ENCODE results near the gene PRKCA. TPM values are rescaled to one million over a fixed set of nuclear protein-coding genes. Genes with fewer than 3 reads are reported as not detected.

PRKCA gene
- total RNA-seq, 1 donor from 2014 or later, result 80.1 TPM

- Mint-ChIP-seq H3K36me3 (ENCODE audit: unreplicated experiment) (peaks cover 16% of the 10 kb centered on the region), H3K27me3 (ENCODE audit: unreplicated experiment) (no peaks in the 10 kb centered on the region), H3K4me1 (ENCODE audit: unreplicated experiment) (peaks cover 25% of the 10 kb centered on the region), H3K27ac (ENCODE audit: unreplicated experiment) (no peak overlapping the region), H3K9me3 (ENCODE audit: unreplicated experiment) (no peaks in the 10 kb centered on the region), H3K4me3 (ENCODE audit: unreplicated experiment) (no peak overlapping the region)
- no peak for DNase-seq (ENCODE audit: extremely low spot score, unreplicated experiment)
- no peak for TF ChIP-seq CTCF (IDR thresholded peaks at IDR 0.05)
These were observed 411.9 kb downstream of the PRKCA start for GRCh38 chr17:66714046-66715023.

GRCh38 chr17:66715076-66715675 is 412.8 kb downstream of the PRKCA start:
- Mint-ChIP-seq H3K4me3 (ENCODE audit: unreplicated experiment) (no peak overlapping the region), H3K9me3 (ENCODE audit: unreplicated experiment) (no peaks in the 10 kb centered on the region), H3K36me3 (ENCODE audit: unreplicated experiment) (peaks cover 13% of the 10 kb centered on the region), H3K4me1 (ENCODE audit: unreplicated experiment) (peaks cover 25% of the 10 kb centered on the region), H3K27me3 (ENCODE audit: unreplicated experiment) (no peaks in the 10 kb centered on the region), H3K27ac (ENCODE audit: unreplicated experiment) (no peak overlapping the region)
- TF ChIP-seq CTCF (IDR thresholded peaks at IDR 0.05), result no peak
- DNase-seq (ENCODE audit: extremely low spot score, unreplicated experiment), result no peak

- Mint-ChIP-seq H3K27me3 (ENCODE audit: unreplicated experiment) (no peaks in the 10 kb centered on the region), H3K4me3 (ENCODE audit: unreplicated experiment) (no peak overlapping the region), H3K36me3 (ENCODE audit: unreplicated experiment) (peaks cover 10% of the 10 kb centered on the region), H3K9me3 (ENCODE audit: unreplicated experiment) (no peaks in the 10 kb centered on the region), H3K27ac (ENCODE audit: unreplicated experiment) (peak overlapping the region; percentile 13), H3K4me1 (ENCODE audit: unreplicated experiment) (peaks cover 25% of the 10 kb centered on the region)
- peak; percentile 84 for TF ChIP-seq CTCF (IDR thresholded peaks at IDR 0.05)
- no peak for DNase-seq (ENCODE audit: extremely low spot score, unreplicated experiment)
These were observed 413.3 kb downstream of the PRKCA start for GRCh38 chr17:66715745-66716156.

GRCh38 chr17:66716236-66717026 is 414.0 kb downstream of the PRKCA start:
- no peaks in the 10 kb centered on the region for H3K9me3 Mint-ChIP-seq (ENCODE audit: unreplicated experiment)
- H3K4me3 Mint-ChIP-seq (ENCODE audit: unreplicated experiment), result no peak overlapping the region
- peak overlapping the region; percentile 13 for H3K27ac Mint-ChIP-seq (ENCODE audit: unreplicated experiment)
- no peak for TF ChIP-seq CTCF (IDR thresholded peaks at IDR 0.05)
- H3K4me1 Mint-ChIP-seq (ENCODE audit: unreplicated experiment), result peaks cover 22% of the 10 kb centered on the region
- peaks cover 10% of the 10 kb centered on the region for H3K36me3 Mint-ChIP-seq (ENCODE audit: unreplicated experiment)
- H3K27me3 Mint-ChIP-seq (ENCODE audit: unreplicated experiment), result no peaks in the 10 kb centered on the region
- DNase-seq (ENCODE audit: extremely low spot score, unreplicated experiment), result peak; percentile 13

Data from osteocyte (in vitro differentiated cells).